Inflammatory macrophage (primary cell): ENCODE measurements around the gene CBX3.
"Not testable (repeated sequence)": the region's sequence is repeated elsewhere in the genome, so short reads cannot be mapped to it uniquely, and the experiment has no call there.

Experiments
- DNase-seq, 2 donors: peaks; one replicate each; pipeline ENCODE4 v3.0.0-alpha.2; 2020 to 2022

CBX3 gene

GRCh38 chr7:26170663-26171062 is 30.9 kb upstream of the CBX3 start:
- no peak for DNase-seq

GRCh38 chr7:26171601-26172000 is 29.9 kb upstream of the CBX3 start:
- DNase-seq, result no peak

- DNase-seq, result no peak
Measured at GRCh38 chr7:26172048-26172447, 29.5 kb upstream of the CBX3 start.

- DNase-seq, result not testable (repeated sequence)
Measured at GRCh38 chr7:26175903-26176302, 25.6 kb upstream of the CBX3 start.

GRCh38 chr7:26176696-26177095 is 24.8 kb upstream of the CBX3 start:
- DNase-seq, result not testable (repeated sequence)

- DNase-seq, result not testable (repeated sequence)
Measured at GRCh38 chr7:26177269-26177668, 24.3 kb upstream of the CBX3 start.

GRCh38 chr7:26178272-26178960 is 23.1 kb upstream of the CBX3 start:
- no peak for DNase-seq

GRCh38 chr7:26179422-26179821 is 22.1 kb upstream of the CBX3 start:
- DNase-seq, result no peak

GRCh38 chr7:26179826-26180497 is 21.6 kb upstream of the CBX3 start:
- no peak for DNase-seq

GRCh38 chr7:26180792-26181198 is 20.8 kb upstream of the CBX3 start:
- DNase-seq, result no peak

- DNase-seq, result no peak
Measured at GRCh38 chr7:26181474-26182227, 19.9 kb upstream of the CBX3 start.

GRCh38 chr7:26182283-26182682 is 19.3 kb upstream of the CBX3 start:
- DNase-seq, result no peak

- no peak for DNase-seq
Measured at GRCh38 chr7:26182706-26183105, 18.8 kb upstream of the CBX3 start.

GRCh38 chr7:26183545-26184280 is 17.8 kb upstream of the CBX3 start:
- no peak for DNase-seq

- DNase-seq, result not testable (repeated sequence)
Measured at GRCh38 chr7:26184281-26185101, 17.1 kb upstream of the CBX3 start.

GRCh38 chr7:26185131-26185843 is 16.3 kb upstream of the CBX3 start:
- DNase-seq, result no peak

GRCh38 chr7:26185844-26186180 is 15.7 kb upstream of the CBX3 start:
- no peak for DNase-seq

GRCh38 chr7:26186364-26187311 is 14.9 kb upstream of the CBX3 start:
- no peak for DNase-seq

- DNase-seq, result peak in 1 of 2 donors; percentile 39
Measured at GRCh38 chr7:26187380-26188205, 14.0 kb upstream of the CBX3 start.
